ENCODE results near the gene SCN1B.

Gene SCN1B

GRCh38 chr19:35074426-35075201 lies 44.3 kb downstream of the SCN1B start:
- no peak for TF ChIP-seq CTCF (IDR thresholded peaks at IDR 0.05; ENCODE audit: extremely low read depth, missing control alignments)
- no peak for DNase-seq (ENCODE audit: low spot score)

DNA sequence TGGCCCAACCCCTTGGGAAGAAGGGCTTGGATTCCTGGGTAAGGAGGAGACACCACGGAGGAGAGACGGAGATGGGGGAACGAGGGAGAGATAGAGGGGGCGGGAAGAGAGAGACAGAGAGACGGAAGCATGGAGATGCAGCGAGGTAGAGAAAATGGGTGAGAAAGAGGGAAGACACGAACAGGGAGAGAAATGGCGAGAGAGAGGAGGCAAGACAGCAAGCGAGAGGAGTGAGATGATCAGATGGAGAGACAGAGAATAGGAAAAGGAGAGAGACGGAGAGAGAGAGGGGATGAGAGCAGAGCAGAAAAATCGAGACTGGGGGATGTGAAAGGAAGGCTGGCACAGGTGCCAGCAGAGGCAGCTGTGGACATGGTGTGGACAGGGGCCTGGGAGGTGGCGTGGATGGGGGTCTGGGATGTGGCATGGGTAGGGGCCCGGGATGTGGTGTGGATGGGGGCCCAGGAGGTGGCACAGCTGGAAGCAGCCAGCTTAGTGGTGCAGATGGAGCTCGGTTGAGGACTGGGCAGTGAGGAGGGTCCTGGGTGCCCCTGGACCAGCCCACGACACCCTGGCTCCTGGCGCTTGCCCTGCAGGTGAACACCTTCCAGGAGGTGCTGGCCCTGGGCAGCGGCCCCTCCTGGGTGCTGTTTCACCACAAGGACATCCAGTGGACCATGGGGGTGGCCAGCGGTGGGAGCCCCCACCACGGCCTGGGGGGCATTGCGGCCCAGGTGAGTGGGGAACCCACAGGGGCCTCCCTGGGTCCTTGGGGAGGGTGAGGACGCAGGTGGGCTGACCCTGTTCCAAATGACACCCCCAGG lies 45.1 kb downstream of the SCN1B start:
- TF ChIP-seq CTCF (IDR thresholded peaks at IDR 0.05; ENCODE audit: extremely low read depth, missing control alignments) = no peak
- no peak for DNase-seq (ENCODE audit: low spot score)

DNA sequence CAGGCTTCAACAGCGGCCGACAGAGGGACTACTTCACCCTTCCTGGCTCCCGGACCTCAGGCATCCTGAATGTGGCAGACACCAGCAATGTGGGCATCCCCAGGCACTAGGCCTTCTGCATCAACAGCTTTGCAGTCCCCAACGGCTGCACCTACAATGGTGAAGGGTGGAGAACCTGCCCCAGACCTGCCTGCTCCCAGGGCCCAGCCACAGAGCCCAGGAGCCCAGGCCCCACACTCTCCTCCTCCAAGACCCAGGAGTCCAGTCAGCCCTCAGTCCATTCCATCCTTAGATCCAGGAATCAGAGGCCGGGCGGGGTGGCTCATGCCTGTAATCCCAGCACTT lies 45.7 kb downstream of the SCN1B start:
- no peak for DNase-seq (ENCODE audit: low spot score)
- TF ChIP-seq CTCF (IDR thresholded peaks at IDR 0.05; ENCODE audit: extremely low read depth, missing control alignments) = no peak

GRCh38 chr19:35076657-35077056 lies 46.4 kb downstream of the SCN1B start:
- no peak for TF ChIP-seq CTCF (IDR thresholded peaks at IDR 0.05; ENCODE audit: extremely low read depth, missing control alignments)
- no peak for DNase-seq (ENCODE audit: low spot score)

- no peak for DNase-seq (ENCODE audit: low spot score)
Observed at GRCh38 chr19:35077411-35078223, 47.3 kb downstream of the SCN1B start.

GRCh38 chr19:35079826-35080225 lies 49.6 kb downstream of the SCN1B start:
- TF ChIP-seq CTCF (IDR thresholded peaks at IDR 0.05; ENCODE audit: extremely low read depth, missing control alignments) = no peak
- no peak for DNase-seq (ENCODE audit: low spot score)

More at GRCh38 chr19:35077411-35078223, 47.3 kb downstream of the SCN1B start:
- TF ChIP-seq CTCF (IDR thresholded peaks at IDR 0.05; ENCODE audit: extremely low read depth, missing control alignments) = no peak

All from GM20000 (cell line).